GM21515 (cell line): Measurements from ENCODE around the gene CD164L2.

Experiments used
- ATAC-seq: cut with Tn5 transposase; IDR thresholded peaks from one replicate; pipeline ENCODE4 v1.9.1; 2021; ENCODE audit not compliant: unreplicated experiment

The CD164L2 gene

DNA sequence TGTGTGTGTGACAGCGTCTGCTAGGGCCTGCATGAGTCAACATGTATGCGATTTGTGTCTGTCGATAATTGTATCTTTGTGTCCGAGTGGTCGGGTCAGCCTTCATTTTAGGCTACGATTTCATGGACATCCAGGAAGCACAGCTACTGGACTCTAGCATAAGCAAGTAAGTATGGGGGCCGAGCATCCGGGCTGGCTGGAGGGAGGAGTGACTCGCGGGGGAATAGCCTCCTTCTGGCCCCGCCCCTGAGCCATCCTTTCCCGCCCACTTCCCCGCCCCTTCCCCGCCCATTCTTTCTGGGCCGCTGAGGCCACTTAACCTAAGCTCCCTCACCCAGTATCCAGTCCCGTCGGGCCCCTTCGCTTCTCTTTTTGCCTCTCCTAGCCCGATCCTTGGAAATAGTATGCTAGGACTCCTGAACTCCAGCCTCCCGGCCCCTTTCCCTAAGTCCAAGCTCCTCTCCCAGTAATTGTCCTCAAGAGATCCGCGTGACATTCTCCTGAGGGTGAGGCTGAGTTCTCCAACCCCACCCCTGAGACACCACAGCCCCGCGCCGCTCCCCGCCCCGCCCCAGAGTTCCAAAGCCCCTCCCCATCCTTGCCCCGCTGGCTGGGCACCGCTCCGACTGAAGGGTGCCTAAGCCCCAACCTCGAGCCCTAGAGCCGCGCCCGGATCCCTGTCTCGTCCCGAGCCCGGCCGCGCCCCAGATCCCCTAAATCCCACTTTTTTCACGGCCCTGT lies 17.6 kb downstream of the CD164L2 start:
- peak; percentile 46 for ATAC-seq

DNA sequence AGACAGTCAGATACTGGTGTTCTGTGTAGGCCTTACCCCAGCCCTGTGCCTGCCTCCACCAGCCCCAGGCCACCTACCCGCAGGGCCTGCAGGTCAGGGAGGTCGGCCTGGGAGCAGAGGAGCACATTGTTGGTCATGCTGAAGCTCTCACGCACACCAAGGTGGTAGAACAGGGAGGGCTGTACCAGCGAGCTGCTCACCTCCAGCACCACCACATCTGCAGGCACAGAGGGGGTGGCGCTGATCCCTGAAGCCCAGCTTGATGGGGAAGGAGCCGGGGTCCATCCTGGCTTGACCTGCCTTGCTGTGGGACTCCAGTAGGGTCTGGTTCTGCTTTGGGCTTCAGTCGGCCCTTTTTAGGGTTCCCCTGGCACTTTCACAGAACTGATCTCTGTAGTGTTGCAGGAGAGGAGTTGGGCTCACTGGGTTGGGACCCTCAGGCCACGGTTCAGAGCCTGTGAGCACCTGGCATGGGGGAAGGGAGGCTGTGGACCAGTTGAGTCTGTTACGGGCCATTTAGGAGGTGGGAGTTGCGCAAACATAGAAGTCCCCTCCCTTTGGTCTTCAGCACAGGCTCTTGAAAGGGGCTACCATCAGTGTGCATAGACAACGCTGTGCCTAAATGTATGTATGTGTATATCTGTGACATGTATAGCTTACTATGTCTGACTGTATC lies 18.3 kb downstream of the CD164L2 start:
- peak; percentile 5 for ATAC-seq

GRCh38 chr1:27363766-27364695 lies 19.1 kb downstream of the CD164L2 start:
- ATAC-seq: no peak

DNA sequence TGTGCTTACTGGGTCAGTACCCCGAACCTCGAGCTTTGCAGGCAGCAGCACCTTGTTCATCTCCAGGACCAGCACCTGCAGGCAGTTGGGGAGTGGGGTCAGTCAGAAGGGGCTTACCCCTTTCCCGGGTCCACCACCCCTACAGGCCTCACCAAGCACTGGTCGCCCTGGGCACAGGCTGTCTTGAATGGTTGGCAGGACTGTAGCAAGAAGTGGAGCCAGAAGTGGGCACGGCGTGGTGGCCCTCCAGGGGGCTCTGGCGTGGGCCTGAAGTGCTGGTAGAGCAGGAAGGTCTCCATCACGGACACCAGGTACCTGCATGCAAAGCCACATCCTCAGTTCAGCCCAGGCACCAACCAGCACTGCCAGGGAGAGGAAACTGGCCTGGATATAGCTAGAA lies 21.6 kb downstream of the CD164L2 start:
- no peak for ATAC-seq

DNA sequence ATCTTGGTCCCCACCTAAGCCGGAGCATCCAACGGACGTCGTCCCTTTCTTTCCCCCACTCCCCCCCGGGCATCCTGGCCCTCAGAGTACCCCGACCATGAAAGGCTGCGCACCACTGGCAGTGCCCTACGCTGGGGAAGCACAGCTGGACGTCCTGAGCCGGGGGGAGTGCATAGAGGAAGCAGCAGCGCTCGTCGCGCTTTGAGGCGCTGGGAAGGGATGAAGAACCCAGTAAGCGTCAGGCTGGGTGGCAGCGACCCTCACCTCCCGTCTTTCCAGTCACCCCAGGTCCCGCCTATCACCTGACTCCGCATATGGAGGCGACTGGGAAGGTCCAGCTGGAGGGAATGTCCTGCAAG lies 22.1 kb downstream of the CD164L2 start:
- no peak for ATAC-seq

DNA sequence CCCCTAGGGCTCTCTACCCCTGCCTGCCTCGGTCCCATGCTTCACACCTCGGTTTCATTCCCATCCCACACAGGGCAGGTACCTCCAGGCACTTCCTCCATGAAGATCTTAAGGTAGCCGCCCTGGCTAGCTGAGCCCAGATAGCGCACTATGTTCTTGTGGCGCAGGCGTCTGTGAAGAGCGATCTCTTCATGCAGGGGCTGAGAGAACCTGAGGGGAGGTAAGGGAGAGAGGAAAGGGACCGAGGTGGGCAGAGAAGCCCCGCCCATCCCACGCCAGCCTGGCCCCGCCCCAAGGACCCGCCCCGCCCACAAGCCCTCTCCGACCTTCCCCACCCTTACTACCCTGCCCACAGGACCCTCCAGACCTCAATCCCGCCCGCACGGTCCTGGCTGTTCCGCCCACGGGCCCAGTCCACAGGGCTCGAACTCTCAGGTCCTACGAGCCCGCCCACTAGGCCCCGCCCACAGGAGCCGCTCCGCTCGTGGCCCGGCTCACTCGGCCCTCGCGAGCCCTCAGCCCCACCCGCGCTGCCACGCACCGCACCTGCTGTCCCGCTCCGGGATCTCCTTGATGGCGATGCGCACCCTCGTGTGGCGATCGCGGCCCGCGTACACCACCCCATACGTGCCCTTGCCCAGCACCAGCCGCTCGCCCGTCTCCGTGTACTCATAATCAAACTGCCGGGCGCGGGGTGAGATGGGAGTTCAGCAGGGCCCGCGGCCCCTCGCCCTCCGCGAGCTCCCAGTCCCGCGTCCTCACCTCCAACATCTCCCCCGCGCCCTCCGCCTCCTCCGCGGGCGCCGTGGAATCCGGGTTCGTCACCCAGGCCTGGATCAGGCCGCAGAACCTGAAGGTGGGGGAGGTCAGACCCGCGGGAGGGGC lies 22.7 kb downstream of the CD164L2 start:
- ATAC-seq: no peak

DNA sequence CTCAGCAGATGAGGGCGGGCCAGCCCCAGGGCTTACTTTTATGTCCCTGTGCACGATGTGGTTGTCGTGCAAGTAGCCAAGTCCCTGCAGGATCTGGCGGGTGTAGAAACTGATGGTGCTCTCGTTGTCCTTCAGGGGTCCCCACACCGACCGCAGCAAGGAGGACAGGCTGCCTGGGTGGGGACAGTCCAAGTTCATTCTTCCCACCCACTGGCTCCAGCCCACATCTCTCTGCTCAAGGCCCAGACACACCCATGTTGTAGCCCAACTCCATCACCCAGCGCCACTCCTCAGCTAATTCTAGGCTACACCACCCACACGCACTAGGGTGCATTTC lies 23.3 kb downstream of the CD164L2 start:
- ATAC-seq: no peak

GRCh38 chr1:27358928-27359313 lies 24.2 kb downstream of the CD164L2 start:
- no peak for ATAC-seq

DNA sequence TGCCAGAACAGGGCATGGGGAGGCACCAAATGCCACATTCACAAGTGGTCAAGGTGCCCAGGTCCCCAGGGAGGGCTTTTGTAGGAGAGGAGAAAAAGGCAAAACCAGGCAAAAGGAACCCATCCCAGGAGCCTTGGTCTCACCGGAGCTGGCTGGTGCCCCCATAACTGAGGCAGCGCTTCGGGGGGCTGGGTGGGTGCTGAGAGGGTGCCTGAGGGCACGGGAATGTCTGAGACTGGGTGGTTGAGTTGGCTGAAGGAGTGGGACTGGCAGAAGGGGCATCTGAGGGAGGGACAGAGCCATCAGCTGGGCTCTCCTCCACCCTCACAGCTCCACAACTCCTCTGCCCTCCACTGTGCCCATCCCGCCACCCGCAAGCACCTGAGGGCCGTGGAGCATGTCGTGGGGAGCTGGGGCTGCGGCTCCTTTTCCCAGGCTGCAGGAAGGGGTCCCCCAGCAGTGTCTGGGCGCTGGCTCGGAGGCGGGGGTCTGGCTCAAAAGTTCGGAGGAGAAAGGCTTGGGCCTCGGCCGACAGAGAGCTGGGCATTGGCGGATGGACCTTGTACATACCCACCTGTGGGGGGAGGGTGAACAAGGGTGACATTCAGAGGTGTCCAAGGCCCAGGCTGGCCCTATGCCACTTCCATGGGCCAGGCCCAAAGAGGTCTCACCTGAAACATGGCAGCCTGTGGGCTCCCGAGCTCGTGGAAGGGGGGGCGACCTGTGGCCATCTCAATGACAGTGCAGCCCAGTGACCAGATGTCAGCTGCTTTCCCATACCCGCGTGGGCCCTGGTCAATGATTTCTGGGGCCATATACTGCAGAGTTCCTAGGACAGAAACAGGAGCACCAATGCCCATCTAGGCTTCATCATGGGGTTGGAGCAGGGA lies 24.9 kb downstream of the CD164L2 start:
- no peak for ATAC-seq

DNA sequence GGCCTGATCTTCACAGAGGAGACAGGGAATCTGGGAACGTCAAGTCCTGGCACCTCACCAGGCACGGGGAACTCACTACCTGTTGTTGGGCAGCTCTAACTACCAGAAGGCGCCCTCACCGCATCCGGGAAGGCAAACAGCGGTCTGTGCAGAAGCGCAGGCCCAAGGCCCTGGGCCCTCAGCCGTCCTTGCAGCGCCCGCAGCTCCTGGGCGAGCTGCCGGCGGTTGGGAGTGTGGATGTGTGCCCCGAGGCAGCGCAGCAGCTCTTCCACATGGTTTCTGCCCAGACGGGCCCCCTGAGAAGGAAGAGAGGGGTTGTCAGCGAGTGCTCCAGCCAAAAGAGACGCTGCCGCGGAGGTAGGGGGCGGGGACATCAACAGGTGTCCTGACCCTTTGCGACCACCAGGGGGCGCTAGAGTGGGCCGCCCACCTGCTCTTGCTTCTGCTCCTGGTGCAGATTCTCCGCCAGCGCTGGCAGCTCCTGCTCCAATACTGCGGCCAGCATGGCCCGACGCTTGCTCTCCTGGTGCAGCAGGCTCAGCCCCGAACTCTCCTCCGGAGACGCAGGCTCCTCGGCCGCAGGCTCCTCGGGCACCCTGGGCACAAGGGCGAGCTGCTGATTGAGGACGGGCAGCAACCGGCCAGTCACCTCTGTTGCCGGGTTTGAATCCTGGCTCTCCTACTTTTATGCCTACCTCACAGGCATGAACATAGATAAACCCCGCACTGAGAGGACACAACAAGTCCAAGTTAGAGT lies 25.7 kb downstream of the CD164L2 start:
- no peak for ATAC-seq

DNA sequence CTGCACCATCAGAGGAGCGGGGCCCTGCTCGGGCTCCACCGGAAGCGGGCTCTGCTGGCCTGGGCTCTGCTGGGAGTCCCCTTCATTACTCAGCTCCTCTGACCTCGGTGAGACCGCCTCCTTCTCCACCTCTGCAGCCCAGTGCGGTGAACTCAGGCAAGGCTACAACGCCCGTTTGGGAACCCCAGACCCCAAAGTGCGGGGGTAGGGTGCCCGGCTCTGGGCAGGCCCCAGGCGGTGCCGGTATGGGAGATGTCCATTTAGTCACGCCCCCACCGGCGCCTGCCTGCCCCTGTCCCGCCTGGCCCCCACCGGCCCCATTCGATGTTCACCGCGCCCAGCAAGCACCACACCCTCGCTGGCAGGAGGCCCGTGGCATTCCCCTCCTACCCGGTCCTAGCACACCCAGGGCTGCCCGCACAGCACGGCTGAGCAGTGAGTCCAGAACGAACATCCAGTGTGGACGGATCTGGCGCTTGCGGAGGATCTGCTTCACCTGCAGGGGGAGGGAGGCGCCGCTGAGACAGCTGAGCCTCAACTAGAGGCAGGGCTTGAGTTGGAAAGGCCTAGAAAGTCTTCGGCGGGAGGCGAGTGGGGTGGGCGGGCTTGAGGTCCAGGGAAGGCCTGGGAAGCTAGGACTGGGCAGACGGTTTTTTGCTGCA lies 26.4 kb downstream of the CD164L2 start:
- ATAC-seq: no peak

GRCh38 chr1:27356277-27356618 lies 26.9 kb downstream of the CD164L2 start:
- ATAC-seq: no peak

DNA sequence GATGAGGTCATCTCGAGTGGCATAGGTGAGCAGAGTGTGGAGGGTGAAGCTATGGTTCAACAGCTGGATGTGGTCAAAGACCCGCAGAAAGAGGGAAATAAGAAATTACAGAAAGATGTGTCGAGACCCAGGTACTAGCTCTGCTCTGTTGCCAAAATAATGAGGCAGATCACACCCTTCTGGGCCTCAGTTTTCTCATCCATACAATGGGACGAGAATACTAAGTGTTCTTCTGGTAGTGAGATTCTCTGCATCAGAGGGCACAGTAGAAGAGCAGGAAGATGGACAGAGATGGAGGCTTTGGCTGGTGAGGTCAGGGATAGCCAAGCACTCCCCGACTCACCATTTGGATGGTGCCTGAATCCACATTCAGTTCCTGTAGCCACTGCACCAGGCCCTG lies 27.4 kb downstream of the CD164L2 start:
- no peak for ATAC-seq

DNA sequence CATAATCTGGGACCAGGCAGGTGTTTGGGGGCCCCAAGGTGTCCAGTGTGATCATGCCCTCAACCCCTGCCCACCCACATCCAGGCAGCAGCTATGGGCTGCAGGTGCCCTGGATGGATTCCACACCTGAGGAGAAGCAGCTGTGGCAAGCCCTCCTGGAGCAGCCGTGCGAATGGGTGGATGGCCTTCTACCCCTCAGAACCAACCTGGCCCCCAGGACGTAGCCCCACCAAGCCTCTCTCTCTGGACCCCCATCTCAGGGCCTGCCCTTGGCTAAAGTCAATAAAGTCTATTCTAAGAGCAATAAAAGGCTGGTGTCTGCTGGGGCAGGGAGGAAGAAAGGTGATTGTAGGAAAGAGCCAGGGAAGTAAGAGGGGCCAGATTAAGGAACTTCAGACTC lies 29.5 kb downstream of the CD164L2 start:
- ATAC-seq: no peak

DNA sequence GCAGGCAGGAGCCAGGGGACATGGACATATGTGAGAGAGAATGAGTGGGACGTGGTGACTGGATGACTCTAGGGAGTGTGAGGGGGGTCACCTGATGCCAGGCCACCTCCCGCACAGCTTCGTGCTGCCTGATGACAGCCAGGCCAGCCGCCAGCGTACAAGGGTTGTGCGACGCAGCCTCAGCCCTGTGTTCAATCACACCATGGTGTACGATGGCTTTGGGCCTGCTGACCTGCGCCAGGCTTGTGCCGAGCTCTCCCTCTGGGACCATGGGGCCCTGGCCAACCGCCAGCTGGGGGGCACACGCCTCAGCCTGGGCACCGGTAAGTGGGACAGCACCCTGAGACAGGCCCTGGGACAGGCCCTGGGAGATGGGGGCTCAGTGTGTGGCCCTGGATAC lies 30.0 kb downstream of the CD164L2 start:
- ATAC-seq: no peak

- ATAC-seq: no peak
Measured at GRCh38 chr1:27351541-27352107, 31.5 kb downstream of the CD164L2 start.

DNA sequence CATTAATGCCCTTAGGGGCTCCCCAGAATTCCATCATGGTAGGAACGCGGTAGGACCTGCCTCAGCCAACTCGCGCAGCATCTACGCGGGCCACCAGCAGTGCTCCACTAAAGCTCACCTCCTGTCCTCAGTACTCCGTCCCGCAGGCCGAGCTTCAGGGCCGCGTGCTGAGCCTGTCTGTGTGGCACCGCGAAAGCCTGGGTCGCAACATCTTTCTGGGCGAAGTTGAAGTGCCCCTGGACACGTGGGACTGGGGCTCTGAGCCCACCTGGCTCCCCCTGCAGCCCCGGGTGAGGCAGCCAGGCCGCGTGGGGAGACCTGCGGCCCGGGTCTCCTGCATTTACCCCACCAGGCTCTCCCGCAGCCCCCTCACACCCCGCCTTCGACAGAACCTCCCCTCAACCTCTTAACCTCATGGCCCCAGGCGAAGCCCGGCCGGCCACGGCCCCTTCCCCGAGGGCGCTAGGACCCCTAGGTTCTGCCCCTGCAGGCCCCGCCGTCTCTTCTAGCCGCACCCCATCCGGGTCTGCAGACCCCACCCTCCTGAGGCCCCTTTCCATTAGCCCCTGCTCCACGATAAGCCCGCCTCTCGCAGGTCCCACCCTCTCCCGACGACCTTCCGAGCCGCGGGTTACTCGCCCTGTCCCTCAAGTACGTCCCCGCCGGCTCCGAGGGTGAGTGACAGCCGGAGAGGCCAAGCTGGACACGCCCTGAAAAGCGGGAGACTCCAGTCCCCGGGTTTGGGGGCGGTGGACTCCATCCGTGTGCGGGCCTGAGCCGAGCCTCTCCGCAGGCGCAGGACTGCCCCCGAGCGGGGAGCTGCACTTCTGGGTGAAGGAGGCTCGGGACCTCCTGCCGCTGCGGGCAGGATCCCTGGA lies 32.2 kb downstream of the CD164L2 start:
- ATAC-seq: no peak
